ENCODE measurements around the gene ABLIM3. TPM values are rescaled to one million over a fixed set of nuclear protein-coding genes. Genes with fewer than 3 reads are reported as not detected.

ABLIM3 gene
- total and polyA plus RNA-seq, 2 of the 13 experiments (the other 11 are each of a cell fraction or from before 2014, with no cell fraction given), result 0.53 to 6.3 TPM

DNA sequence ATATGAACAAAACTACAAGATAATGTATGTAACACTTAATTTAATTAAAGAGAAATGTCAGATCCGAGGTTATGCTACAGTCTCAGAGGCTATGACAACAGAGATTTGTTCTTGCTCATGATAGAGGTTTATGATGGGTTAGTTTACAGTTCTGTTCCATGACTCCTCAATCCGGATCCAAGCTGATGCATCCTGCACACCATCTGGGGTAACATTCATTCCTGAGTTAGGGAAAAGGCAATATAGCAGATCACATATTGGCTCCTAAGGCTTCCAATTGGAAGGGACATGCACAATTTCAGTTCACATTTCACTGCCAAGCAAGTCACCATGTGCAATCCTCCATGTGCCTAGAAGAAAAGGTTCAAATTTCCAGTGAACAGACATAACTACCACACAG is 40.4 kb downstream of the ABLIM3 start:
- intact Hi-C loops (cut with micrococcal nuclease; ENCODE audit: unreplicated experiment) (no loop called here), in situ Hi-C loops (cut with HindIII; ENCODE audit: extremely low pct_ligation_motif_present, low pct_unique_long_range_greater_than_20kb) (no loop called here)
- ChIA-PET POLR2A (no interaction called here), CTCF (ENCODE audit: low intra/inter-chr PET ratio, low total read pairs) (no interaction called here)
- Histone ChIP-seq H3K4me2 (ENCODE audit: low read depth, low read length) (no peak overlapping the region), H3K27ac (ENCODE audit: extremely low read length, insufficient read depth, low read length) (no peak overlapping the region), H3K9ac (ENCODE audit: insufficient read depth, low read depth, low read length) (no peak overlapping the region), H2AFZ (ENCODE audit: low read length) (no peak overlapping the region), H3K27me3 (ENCODE audit: control insufficient read depth in 1 of 2, insufficient read depth in 2 of 2, low read length in 2 of 2) (no peaks in the 10 kb centered on the region), H3K9me3 (ENCODE audit: low read length) (no peaks in the 10 kb centered on the region), H3K4me3 (replicated peaks in 1 of 3; ENCODE audit: insufficient read depth in 1 of 3, low read depth in 2 of 3, low read length in 3 of 3) (no peak overlapping the region), H3K36me3 (replicated peaks in 1 of 2; ENCODE audit: control insufficient read depth in 1 of 2, insufficient read depth in 2 of 2, low read length in 2 of 2) (no peaks in the 10 kb centered on the region), H3K4me1 (ENCODE audit: insufficient read depth, low read length) (peaks cover 18% of the 10 kb centered on the region; the same call in 1 of the 2 replicates), H4K20me1 (ENCODE audit: insufficient read depth, low read length) (no peaks in the 10 kb centered on the region), H3K79me2 (ENCODE audit: insufficient read depth, low read length) (no peaks in the 10 kb centered on the region)
- BruUV-seq (replicated peaks), result no TSS peak
- 74% methylated on average over 2 of the region's 2 CpGs for WGBS (ENCODE audit: low lambda C conversion rate)
- TF ChIP-seq JUND (CRISPR knock-in tag; IDR thresholded peaks at IDR 0.05) (no peak), HCFC1 (IDR thresholded peaks at IDR 0.05; ENCODE audit: low read depth, low read length) (no peak), ZSCAN30 (CRISPR knock-in tag; IDR thresholded peaks at IDR 0.05) (no peak), ZNF788 (CRISPR knock-in tag; IDR thresholded peaks at IDR 0.05; ENCODE audit: borderline replicate concordance) (no peak), MATR3 (CRISPR knock-in tag; IDR thresholded peaks at IDR 0.05) (no peak), NR2C2 (CRISPR knock-in tag; IDR thresholded peaks at IDR 0.05; ENCODE audit: borderline replicate concordance) (no peak), JUN (CRISPR knock-in tag; IDR thresholded peaks at IDR 0.05) (no peak), ZNF569 (CRISPR knock-in tag; IDR thresholded peaks at IDR 0.05; ENCODE audit: borderline replicate concordance) (no peak), KAT8 (CRISPR knock-in tag; IDR thresholded peaks at IDR 0.05) (no peak), MTF1 (CRISPR knock-in tag; IDR thresholded peaks at IDR 0.05) (no peak), BRF2 (CRISPR knock-in tag; IDR thresholded peaks at IDR 0.05) (no peak), MBD4 (IDR thresholded peaks at IDR 0.05; ENCODE audit: borderline replicate concordance, low read length) (no peak), GATA4 (IDR thresholded peaks at IDR 0.05; ENCODE audit: borderline replicate concordance, low read depth) (no peak), ZBTB1 (CRISPR knock-in tag; IDR thresholded peaks at IDR 0.05; ENCODE audit: borderline replicate concordance) (no peak)
- TF ChIP-seq, protein P1, sequence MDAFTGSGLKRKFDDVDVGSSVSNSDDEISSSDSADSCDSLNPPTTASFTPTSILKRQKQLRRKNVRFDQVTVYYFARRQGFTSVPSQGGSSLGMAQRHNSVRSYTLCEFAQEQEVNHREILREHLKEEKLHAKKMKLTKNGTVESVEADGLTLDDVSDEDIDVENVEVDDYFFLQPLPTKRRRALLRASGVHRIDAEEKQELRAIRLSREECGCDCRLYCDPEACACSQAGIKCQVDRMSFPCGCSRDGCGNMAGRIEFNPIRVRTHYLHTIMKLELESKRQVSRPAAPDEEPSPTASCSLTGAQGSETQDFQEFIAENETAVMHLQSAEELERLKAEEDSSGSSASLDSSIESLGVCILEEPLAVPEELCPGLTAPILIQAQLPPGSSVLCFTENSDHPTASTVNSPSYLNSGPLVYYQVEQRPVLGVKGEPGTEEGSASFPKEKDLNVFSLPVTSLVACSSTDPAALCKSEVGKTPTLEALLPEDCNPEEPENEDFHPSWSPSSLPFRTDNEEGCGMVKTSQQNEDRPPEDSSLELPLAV (CRISPR knock-in tag; conservative IDR thresholded peaks at IDR 0.05; ENCODE audit: low read depth), result no peak
- TF ChIP-seq, protein P2, sequence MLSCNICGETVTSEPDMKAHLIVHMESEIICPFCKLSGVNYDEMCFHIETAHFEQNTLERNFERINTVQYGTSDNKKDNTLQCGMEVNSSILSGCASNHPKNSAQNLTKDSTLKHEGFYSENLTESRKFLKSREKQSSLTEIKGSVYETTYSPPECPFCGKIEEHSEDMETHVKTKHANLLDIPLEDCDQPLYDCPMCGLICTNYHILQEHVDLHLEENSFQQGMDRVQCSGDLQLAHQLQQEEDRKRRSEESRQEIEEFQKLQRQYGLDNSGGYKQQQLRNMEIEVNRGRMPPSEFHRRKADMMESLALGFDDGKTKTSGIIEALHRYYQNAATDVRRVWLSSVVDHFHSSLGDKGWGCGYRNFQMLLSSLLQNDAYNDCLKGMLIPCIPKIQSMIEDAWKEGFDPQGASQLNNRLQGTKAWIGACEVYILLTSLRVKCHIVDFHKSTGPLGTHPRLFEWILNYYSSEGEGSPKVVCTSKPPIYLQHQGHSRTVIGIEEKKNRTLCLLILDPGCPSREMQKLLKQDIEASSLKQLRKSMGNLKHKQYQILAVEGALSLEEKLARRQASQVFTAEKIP (CRISPR knock-in tag; IDR thresholded peaks at IDR 0.05; ENCODE audit: borderline replicate concordance), result no peak
- FAIRE-seq, result no peak
- ATAC-seq, result no peak
- no peak for DNase-seq (ENCODE audit: low spot score)
